Liver (tissue), 9 donors: ENCODE data around the gene TMPRSS11D. TPM values are rescaled to one million over a fixed set of nuclear protein-coding genes. Genes with fewer than 3 reads are reported as not detected.

ENCODE experiments used
- DNase-seq: peaks from one replicate; pipeline ENCODE4 v3.0.0-alpha.2; 2017; ENCODE audit warnings: low spot score
- H3K27ac ChIP-seq, 2 donors: one replicate each; pipeline ENCODE4 v1.7.0; 2013; ENCODE audit warnings: inconsistent platforms in 2 of 2, low read length in 2 of 2, control low read depth in 1 of 2, low read depth in 1 of 2, mild to moderate bottlenecking in 1 of 2
- H3K27me3 ChIP-seq, 4 donors: one replicate each; pipeline versions ENCODE4 v1.6.1 to v1.7.0; 2013; ENCODE audit warnings: low read length in 3 of 4, inconsistent platforms in 1 of 4, mild to moderate bottlenecking in 1 of 4, moderate library complexity in 1 of 4; ENCODE audit not compliant: control insufficient read depth in 4 of 4, insufficient read depth in 4 of 4
- H3K36me3 ChIP-seq, 4 donors: one replicate each; pipeline versions ENCODE4 v1.6.1 to v1.7.0; 2013; ENCODE audit warnings: low read length in 3 of 4, mild to moderate bottlenecking in 3 of 4, low read depth in 1 of 4, moderate library complexity in 1 of 4; ENCODE audit not compliant: control insufficient read depth in 4 of 4, insufficient read depth in 3 of 4
- H3K4me1 ChIP-seq, 4 donors: one replicate each; pipeline versions ENCODE4 v1.6.1 to v1.7.0; 2013; ENCODE audit warnings: low read length in 3 of 4, mild to moderate bottlenecking in 3 of 4, moderate library complexity in 1 of 4; ENCODE audit not compliant: control insufficient read depth in 4 of 4, insufficient read depth in 4 of 4
- H3K4me3 ChIP-seq, 3 donors: one replicate each; pipeline versions ENCODE4 v1.6.1 to v1.7.0; 2013; ENCODE audit warnings: low read length in 3 of 3, control low read depth in 1 of 3, low read depth in 1 of 3, mild to moderate bottlenecking in 1 of 3
- H3K9ac ChIP-seq, 2 donors: one replicate each; pipeline ENCODE4 v1.7.0; 2013; ENCODE audit warnings: low read length in 2 of 2, mild to moderate bottlenecking in 2 of 2, moderate library complexity in 2 of 2, control low read depth in 1 of 2, low read depth in 1 of 2
- H3K9me3 ChIP-seq, 4 donors: one replicate each; pipeline versions ENCODE4 v1.6.1 to v1.7.0; 2013; ENCODE audit warnings: low read length in 3 of 4; ENCODE audit not compliant: control insufficient read depth in 4 of 4
- EGR1 ChIP-seq, 2 donors: IDR thresholded peaks; 2 replicates each; pipeline ENCODE4 v1.6.1; 2016 to 2018; ENCODE audit warnings: antibody characterized with exemption in 2 of 2, low read depth in 2 of 2
- FOXA1 ChIP-seq: IDR thresholded peaks from 2 replicates; pipeline ENCODE4 v1.6.1; 2016; ENCODE audit warnings: antibody characterized with exemption
- FOXA2 ChIP-seq: IDR thresholded peaks from 2 replicates; pipeline ENCODE4 v1.6.1; 2016; ENCODE audit warnings: antibody characterized with exemption
- GABPA ChIP-seq, 2 donors: IDR thresholded peaks in 1 of 2; conservative IDR thresholded peaks in 1 of 2; 2 replicates each; pipeline ENCODE4 v1.6.1; 2016; ENCODE audit warnings: antibody characterized with exemption in 2 of 2, mild to moderate bottlenecking in 1 of 2, moderate library complexity in 1 of 2
- HNF4A ChIP-seq, 2 donors: conservative IDR thresholded peaks; 2 replicates each; pipeline ENCODE4 v1.6.1; 2016; ENCODE audit warnings: antibody characterized with exemption in 2 of 2, mild to moderate bottlenecking in 2 of 2
- HNF4G ChIP-seq: IDR thresholded peaks from 2 replicates; pipeline ENCODE4 v1.6.1; 2016; ENCODE audit warnings: antibody characterized with exemption
- JUND ChIP-seq, 2 donors: IDR thresholded peaks; 2 replicates each; pipeline ENCODE4 v1.6.1; 2016; ENCODE audit warnings: antibody characterized with exemption in 2 of 2
- NR2F2 ChIP-seq: IDR thresholded peaks from 2 replicates; pipeline ENCODE4 v1.6.1; 2016; ENCODE audit warnings: antibody characterized with exemption
- RAD21 ChIP-seq, 2 donors: IDR thresholded peaks; 2 replicates each; pipeline ENCODE4 v1.6.1; 2016; ENCODE audit warnings: antibody characterized with exemption in 2 of 2, mild to moderate bottlenecking in 2 of 2
- RXRA ChIP-seq, 2 donors: IDR thresholded peaks; 2 replicates each; pipeline ENCODE4 v1.6.1; 2017 to 2018; ENCODE audit warnings: antibody characterized with exemption in 2 of 2, mild to moderate bottlenecking in 1 of 2
- SP1 ChIP-seq: IDR thresholded peaks from 2 replicates; pipeline ENCODE4 v1.6.1; 2018; ENCODE audit warnings: antibody characterized with exemption, mild to moderate bottlenecking
- TAF1 ChIP-seq: conservative IDR thresholded peaks from 2 replicates; pipeline ENCODE4 v1.6.1; 2016; ENCODE audit warnings: antibody characterized with exemption, mild to moderate bottlenecking
- YY1 ChIP-seq: IDR thresholded peaks from 2 replicates; pipeline ENCODE4 v1.6.1; 2016; ENCODE audit warnings: antibody characterized with exemption, mild to moderate bottlenecking
- WGBS: extraction: QIAGEN DNeasy Blood & Tissue Kit; methylation state at CpG from one replicate; pipeline ENCODE4 v1.1.7; 2013; 5-methylcytosine and 5-hydroxymethylcytosine counted together
- polyA plus RNA-seq, 2 donors: library from polyadenylated mRNA; stranded (reverse) in 1 of 2; unstranded in 1 of 2; fragments of 200-250 nt in 1 of 2; fragments of >200 nt in 1 of 2; fragmentation: Nextera tagmentation in 1 of 2; extraction: Ambion mirVana in 1 of 2; gene quantifications; one replicate each; pipeline versions ENCODE4 v1.2.1 to v1.2.3, GENCODE V29; 2013 to 2015
- total RNA-seq, 2 donors: library from RNA; depleted of rRNA; stranded (reverse); fragments of >200 nt; gene quantifications; one replicate each; pipeline ENCODE4 v1.2.3, GENCODE V29; 2014
- TF ChIP-seq, protein P1 (sequence below): IDR thresholded peaks from 2 replicates; pipeline ENCODE4 v1.6.1; 2016; ENCODE audit warnings: antibody characterized with exemption
- TF ChIP-seq, protein P2 (sequence below): fragments of 150-350 bp; IDR thresholded peaks from 2 replicates; pipeline ENCODE4 v1.5.1; 2017; ENCODE audit warnings: improper control_type of control experiment, low read depth, low read length; ENCODE audit not compliant: missing input control
- TF ChIP-seq, protein P3 (sequence below): IDR thresholded peaks from 2 replicates; pipeline ENCODE4 v1.6.1; 2016; ENCODE audit warnings: antibody characterized with exemption, mild to moderate bottlenecking
- TF ChIP-seq, protein P4 (sequence below): IDR thresholded peaks from 2 replicates; pipeline ENCODE4 v1.6.1; 2016; ENCODE audit warnings: antibody characterized with exemption
- TF ChIP-seq, protein P5 (sequence below): IDR thresholded peaks from 2 replicates; pipeline ENCODE4 v1.6.1; 2016; ENCODE audit warnings: antibody characterized with exemption
- donor health status: healthy.
- donor health status: healthy.
- donor health status: healthy.
- donor health status: healthy.
- donor health status: healthy.

Gene TMPRSS11D
- total and polyA plus RNA-seq, 4 donors, result 0.03 TPM; not detected in 3

DNA sequence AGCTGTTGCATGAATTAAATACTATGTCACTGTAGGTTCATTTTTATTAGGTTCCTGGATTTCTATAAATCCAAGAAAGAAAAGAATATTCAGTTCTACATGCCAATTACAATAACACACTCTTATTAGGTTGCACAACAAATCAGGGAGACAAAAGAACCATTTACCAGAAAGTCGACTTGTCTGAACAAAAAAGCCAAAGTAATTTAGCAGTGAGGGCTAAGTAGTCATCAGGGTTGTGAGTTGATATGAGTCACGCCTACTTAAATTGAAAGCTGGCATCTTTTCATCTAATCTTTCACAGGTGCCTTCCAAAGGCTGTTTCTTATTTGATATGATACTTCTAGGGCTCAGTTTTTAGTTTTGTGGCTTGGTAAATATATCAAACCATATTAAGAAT lies 104.2 kb downstream of the TMPRSS11D start:
- DNase-seq, result no peak
- Histone ChIP-seq H3K9ac (no peak overlapping the region), H3K27ac (no peak overlapping the region), H3K4me1 (no peaks in the 10 kb centered on the region), H3K27me3 (no peaks in the 10 kb centered on the region), H3K9me3 (no peaks in the 10 kb centered on the region), H3K36me3 (no peaks in the 10 kb centered on the region), H3K4me3 (no peak overlapping the region)
- no peak for TF ChIP-seq HNF4G
- TF ChIP-seq, protein P1, sequence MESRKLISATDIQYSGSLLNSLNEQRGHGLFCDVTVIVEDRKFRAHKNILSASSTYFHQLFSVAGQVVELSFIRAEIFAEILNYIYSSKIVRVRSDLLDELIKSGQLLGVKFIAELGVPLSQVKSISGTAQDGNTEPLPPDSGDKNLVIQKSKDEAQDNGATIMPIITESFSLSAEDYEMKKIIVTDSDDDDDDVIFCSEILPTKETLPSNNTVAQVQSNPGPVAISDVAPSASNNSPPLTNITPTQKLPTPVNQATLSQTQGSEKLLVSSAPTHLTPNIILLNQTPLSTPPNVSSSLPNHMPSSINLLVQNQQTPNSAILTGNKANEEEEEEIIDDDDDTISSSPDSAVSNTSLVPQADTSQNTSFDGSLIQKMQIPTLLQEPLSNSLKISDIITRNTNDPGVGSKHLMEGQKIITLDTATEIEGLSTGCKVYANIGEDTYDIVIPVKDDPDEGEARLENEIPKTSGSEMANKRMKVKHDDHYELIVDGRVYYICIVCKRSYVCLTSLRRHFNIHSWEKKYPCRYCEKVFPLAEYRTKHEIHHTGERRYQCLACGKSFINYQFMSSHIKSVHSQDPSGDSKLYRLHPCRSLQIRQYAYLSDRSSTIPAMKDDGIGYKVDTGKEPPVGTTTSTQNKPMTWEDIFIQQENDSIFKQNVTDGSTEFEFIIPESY, result no peak
- TF ChIP-seq YY1, result no peak
- TF ChIP-seq NR2F2, result no peak
- TF ChIP-seq, protein P2, sequence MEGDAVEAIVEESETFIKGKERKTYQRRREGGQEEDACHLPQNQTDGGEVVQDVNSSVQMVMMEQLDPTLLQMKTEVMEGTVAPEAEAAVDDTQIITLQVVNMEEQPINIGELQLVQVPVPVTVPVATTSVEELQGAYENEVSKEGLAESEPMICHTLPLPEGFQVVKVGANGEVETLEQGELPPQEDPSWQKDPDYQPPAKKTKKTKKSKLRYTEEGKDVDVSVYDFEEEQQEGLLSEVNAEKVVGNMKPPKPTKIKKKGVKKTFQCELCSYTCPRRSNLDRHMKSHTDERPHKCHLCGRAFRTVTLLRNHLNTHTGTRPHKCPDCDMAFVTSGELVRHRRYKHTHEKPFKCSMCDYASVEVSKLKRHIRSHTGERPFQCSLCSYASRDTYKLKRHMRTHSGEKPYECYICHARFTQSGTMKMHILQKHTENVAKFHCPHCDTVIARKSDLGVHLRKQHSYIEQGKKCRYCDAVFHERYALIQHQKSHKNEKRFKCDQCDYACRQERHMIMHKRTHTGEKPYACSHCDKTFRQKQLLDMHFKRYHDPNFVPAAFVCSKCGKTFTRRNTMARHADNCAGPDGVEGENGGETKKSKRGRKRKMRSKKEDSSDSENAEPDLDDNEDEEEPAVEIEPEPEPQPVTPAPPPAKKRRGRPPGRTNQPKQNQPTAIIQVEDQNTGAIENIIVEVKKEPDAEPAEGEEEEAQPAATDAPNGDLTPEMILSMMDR, result no peak
- TF ChIP-seq FOXA2, result no peak
- no peak for TF ChIP-seq EGR1 (IDR thresholded peaks at IDR 0.05; ENCODE audit: low read depth in 2 of 2)
- TF ChIP-seq TAF1, result no peak
- TF ChIP-seq, protein P3, sequence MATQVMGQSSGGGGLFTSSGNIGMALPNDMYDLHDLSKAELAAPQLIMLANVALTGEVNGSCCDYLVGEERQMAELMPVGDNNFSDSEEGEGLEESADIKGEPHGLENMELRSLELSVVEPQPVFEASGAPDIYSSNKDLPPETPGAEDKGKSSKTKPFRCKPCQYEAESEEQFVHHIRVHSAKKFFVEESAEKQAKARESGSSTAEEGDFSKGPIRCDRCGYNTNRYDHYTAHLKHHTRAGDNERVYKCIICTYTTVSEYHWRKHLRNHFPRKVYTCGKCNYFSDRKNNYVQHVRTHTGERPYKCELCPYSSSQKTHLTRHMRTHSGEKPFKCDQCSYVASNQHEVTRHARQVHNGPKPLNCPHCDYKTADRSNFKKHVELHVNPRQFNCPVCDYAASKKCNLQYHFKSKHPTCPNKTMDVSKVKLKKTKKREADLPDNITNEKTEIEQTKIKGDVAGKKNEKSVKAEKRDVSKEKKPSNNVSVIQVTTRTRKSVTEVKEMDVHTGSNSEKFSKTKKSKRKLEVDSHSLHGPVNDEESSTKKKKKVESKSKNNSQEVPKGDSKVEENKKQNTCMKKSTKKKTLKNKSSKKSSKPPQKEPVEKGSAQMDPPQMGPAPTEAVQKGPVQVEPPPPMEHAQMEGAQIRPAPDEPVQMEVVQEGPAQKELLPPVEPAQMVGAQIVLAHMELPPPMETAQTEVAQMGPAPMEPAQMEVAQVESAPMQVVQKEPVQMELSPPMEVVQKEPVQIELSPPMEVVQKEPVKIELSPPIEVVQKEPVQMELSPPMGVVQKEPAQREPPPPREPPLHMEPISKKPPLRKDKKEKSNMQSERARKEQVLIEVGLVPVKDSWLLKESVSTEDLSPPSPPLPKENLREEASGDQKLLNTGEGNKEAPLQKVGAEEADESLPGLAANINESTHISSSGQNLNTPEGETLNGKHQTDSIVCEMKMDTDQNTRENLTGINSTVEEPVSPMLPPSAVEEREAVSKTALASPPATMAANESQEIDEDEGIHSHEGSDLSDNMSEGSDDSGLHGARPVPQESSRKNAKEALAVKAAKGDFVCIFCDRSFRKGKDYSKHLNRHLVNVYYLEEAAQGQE, result no peak
- TF ChIP-seq, protein P4, sequence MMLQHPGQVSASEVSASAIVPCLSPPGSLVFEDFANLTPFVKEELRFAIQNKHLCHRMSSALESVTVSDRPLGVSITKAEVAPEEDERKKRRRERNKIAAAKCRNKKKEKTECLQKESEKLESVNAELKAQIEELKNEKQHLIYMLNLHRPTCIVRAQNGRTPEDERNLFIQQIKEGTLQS, result no peak
- TF ChIP-seq FOXA1, result no peak
- TF ChIP-seq RAD21 (IDR thresholded peaks at IDR 0.05), result no peak
- no peak for TF ChIP-seq GABPA (IDR thresholded peaks at IDR 0.05 in 1 of 2, conservative IDR thresholded peaks at IDR 0.05 in 1 of 2)
- 90% methylated on average over 2 of the region's 2 CpGs for whole genome bisulfite sequencing

DNA sequence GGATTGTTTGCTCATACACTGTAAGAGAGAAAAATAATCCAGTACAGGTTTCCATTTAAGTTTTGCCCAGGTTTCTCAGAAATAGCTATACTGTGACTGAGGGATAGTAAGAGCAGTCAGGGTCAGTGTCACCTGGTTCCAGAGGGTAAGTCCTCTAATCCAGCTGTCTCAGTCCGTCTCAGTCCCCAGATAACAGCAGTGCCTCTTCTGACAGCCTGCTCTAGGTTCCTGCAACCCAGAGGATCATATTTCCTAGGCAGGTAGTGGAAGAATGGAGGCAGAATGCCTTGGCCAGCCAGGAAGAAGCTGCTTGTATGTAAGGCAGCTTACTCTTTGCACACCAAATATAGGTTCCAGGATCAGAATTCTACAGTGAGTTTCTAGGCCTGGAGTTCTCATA lies 107.1 kb downstream of the TMPRSS11D start:
- Histone ChIP-seq H3K4me1 (no peaks in the 10 kb centered on the region), H3K27me3 (no peaks in the 10 kb centered on the region), H3K4me3 (no peak overlapping the region), H3K9me3 (no peaks in the 10 kb centered on the region), H3K27ac (no peak overlapping the region), H3K36me3 (no peaks in the 10 kb centered on the region), H3K9ac (no peak overlapping the region)
- 72% methylated on average over 1 of the region's 1 CpG for WGBS
- TF ChIP-seq, protein P4, result no peak
- TF ChIP-seq EGR1 (IDR thresholded peaks at IDR 0.05; ENCODE audit: low read depth in 2 of 2) (no peak), YY1 (no peak), HNF4G (no peak), JUND (IDR thresholded peaks at IDR 0.05) (no peak), FOXA2 (no peak), RAD21 (IDR thresholded peaks at IDR 0.05) (no peak), RXRA (IDR thresholded peaks at IDR 0.05) (no peak), GABPA (IDR thresholded peaks at IDR 0.05 in 1 of 2, conservative IDR thresholded peaks at IDR 0.05 in 1 of 2) (no peak), TAF1 (no peak), HNF4A (conservative IDR thresholded peaks at IDR 0.05) (no peak), SP1 (no peak)
- TF ChIP-seq, protein P3, result no peak
- TF ChIP-seq, protein P5, sequence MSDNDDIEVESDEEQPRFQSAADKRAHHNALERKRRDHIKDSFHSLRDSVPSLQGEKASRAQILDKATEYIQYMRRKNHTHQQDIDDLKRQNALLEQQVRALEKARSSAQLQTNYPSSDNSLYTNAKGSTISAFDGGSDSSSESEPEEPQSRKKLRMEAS, result no peak
- TF ChIP-seq, protein P2, result no peak
- DNase-seq, result no peak
